SK-MEL-5 (cell line): ENCODE measurements around the gene HRC. TPM values are rescaled to one million over a fixed set of nuclear protein-coding genes. Genes with fewer than 3 reads are reported as not detected.

Experiments
- DNase-seq: peaks from one replicate; pipeline ENCODE4 v3.0.0-alpha.2; 2016; ENCODE audit warnings: low read depth, low spot score
- in situ Hi-C: cut with HindIII; loops from 2 replicates; pipeline ENCODE4 v1.10.0; 2016; ENCODE audit warnings: low sequenced_read_pairs, high pct_unique_total_duplicates, low pct_unique_long_range_greater_than_20kb
- total RNA-seq: library from RNA; depleted of rRNA; stranded (reverse); fragments of >200 nt; shearing (Covaris generic); gene quantifications from 2 replicates; pipeline ENCODE4 v1.2.3, GENCODE V29; 2014; rRNA removed

HRC gene
- total RNA-seq, 1 experiment from 2014 or later: not detected

GRCh38 chr19:49107625-49108459, 47.4 kb downstream of the HRC start:
- DNase-seq: no peak

GRCh38 chr19:49106648-49107135, 48.5 kb downstream of the HRC start:
- DNase-seq: peak; percentile 80

More at GRCh38 chr19:49107625-49108459, 47.4 kb downstream of the HRC start:
- in situ Hi-C loops: no loop called here

GRCh38 chr19:49104229-49104864, 50.8 kb downstream of the HRC start:
- DNase-seq: no peak
- in situ Hi-C loops: no loop called here

More at GRCh38 chr19:49106648-49107135, 48.5 kb downstream of the HRC start:
- in situ Hi-C loops: no loop called here

- no peak for DNase-seq
These were observed 51.7 kb downstream of the HRC start for GRCh38 chr19:49103331-49104085.

GRCh38 chr19:49102303-49102702, 52.9 kb downstream of the HRC start:
- no peak for DNase-seq
- in situ Hi-C loops: no loop called here

More at GRCh38 chr19:49103331-49104085, 51.7 kb downstream of the HRC start:
- in situ Hi-C loops: no loop called here

Other genes starting within 250 kb of the HRC start
- 0.24 and 0.45 TPM in 2 replicates for gene DHDH, start 221.7 kb downstream of the HRC start, total RNA-seq
- gene BAX, start 200.5 kb downstream of the HRC start, total RNA-seq: 90.3 and 108 TPM in 2 replicates
- 1,840 and 1,902 TPM in 2 replicates for gene FTL, start 190.1 kb downstream of the HRC start, total RNA-seq
- 29.3 and 33.1 TPM in 2 replicates for gene GYS1, start 162.1 kb downstream of the HRC start, total RNA-seq
- 199 and 203 TPM in 2 replicates for gene RUVBL2, start 161.5 kb downstream of the HRC start, total RNA-seq
- not detected in 2 replicates for gene LHB, start 138.3 kb downstream of the HRC start, total RNA-seq
- gene CGB3, start 131.1 kb downstream of the HRC start, total RNA-seq: not detected in 2 replicates
- not detected in 2 replicates for gene CGB2, start 123.5 kb downstream of the HRC start, total RNA-seq
- gene CGB1, start 118.5 kb downstream of the HRC start, total RNA-seq: not detected in 2 replicates
- not detected in 2 replicates for gene CGB5, start 111.5 kb downstream of the HRC start, total RNA-seq
- gene CGB8, start 106.3 kb downstream of the HRC start, total RNA-seq: not detected in 2 replicates
- gene CGB7, start 97.6 kb downstream of the HRC start, total RNA-seq: not detected in 2 replicates
- not detected in 2 replicates for gene NTF4, start 90.6 kb downstream of the HRC start, total RNA-seq
- gene KCNA7, start 82.7 kb downstream of the HRC start, total RNA-seq: 0.03 TPM in 2 replicates
- 141 and 179 TPM in 2 replicates for gene SNRNP70, start 69.9 kb downstream of the HRC start, total RNA-seq
- gene LIN7B, start 41.0 kb downstream of the HRC start, total RNA-seq: 5.6 and 6.4 TPM in 2 replicates
- 1.1 and 1.8 TPM in 2 replicates for gene C19orf73, start 36.3 kb downstream of the HRC start, total RNA-seq
- 8.8 and 9.9 TPM in 2 replicates for gene PPFIA3, start 35.9 kb downstream of the HRC start, total RNA-seq
- gene TRPM4, start 2.4 kb upstream of the HRC start, total RNA-seq: 3.4 and 3.5 TPM in 2 replicates
- 0.05 TPM in 1 of 2 replicates, not detected in the other for gene SLC6A16, start 169.8 kb upstream of the HRC start, total RNA-seq
- gene CD37, start 180.0 kb upstream of the HRC start, total RNA-seq: not detected in 2 replicates
- gene TEAD2, start 207.0 kb upstream of the HRC start, total RNA-seq: 15.0 and 17.4 TPM in 2 replicates
- gene DKKL1, start 208.5 kb upstream of the HRC start, total RNA-seq: 0.53 and 0.59 TPM in 2 replicates
- 0.19 TPM in 1 of 2 replicates, not detected in the other for gene KASH5, start 232.9 kb upstream of the HRC start, total RNA-seq